ENCODE measurements around the gene CDC42BPA. TPM values are rescaled to one million over a fixed set of nuclear protein-coding genes. Genes with fewer than 3 reads are reported as not detected.
"Not testable (repeated sequence)": the region's sequence is repeated elsewhere in the genome, so short reads cannot be mapped to it uniquely, and the experiment has no call there.

The CDC42BPA gene
- total RNA-seq, 1 donor = 113 TPM

GRCh38 chr1:227127891-227128290 is 190.4 kb downstream of the CDC42BPA start:
- TF ChIP-seq, protein P1, sequence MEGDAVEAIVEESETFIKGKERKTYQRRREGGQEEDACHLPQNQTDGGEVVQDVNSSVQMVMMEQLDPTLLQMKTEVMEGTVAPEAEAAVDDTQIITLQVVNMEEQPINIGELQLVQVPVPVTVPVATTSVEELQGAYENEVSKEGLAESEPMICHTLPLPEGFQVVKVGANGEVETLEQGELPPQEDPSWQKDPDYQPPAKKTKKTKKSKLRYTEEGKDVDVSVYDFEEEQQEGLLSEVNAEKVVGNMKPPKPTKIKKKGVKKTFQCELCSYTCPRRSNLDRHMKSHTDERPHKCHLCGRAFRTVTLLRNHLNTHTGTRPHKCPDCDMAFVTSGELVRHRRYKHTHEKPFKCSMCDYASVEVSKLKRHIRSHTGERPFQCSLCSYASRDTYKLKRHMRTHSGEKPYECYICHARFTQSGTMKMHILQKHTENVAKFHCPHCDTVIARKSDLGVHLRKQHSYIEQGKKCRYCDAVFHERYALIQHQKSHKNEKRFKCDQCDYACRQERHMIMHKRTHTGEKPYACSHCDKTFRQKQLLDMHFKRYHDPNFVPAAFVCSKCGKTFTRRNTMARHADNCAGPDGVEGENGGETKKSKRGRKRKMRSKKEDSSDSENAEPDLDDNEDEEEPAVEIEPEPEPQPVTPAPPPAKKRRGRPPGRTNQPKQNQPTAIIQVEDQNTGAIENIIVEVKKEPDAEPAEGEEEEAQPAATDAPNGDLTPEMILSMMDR (IDR thresholded peaks at IDR 0.05; ENCODE audit: insufficient read depth, low read depth, low read length) = no peak
- H3K4me3 ChIP-seq (ENCODE audit: low read depth, low read length) = no peak overlapping the region
- DNase-seq (ENCODE audit: low read depth) = no peak

DNA sequence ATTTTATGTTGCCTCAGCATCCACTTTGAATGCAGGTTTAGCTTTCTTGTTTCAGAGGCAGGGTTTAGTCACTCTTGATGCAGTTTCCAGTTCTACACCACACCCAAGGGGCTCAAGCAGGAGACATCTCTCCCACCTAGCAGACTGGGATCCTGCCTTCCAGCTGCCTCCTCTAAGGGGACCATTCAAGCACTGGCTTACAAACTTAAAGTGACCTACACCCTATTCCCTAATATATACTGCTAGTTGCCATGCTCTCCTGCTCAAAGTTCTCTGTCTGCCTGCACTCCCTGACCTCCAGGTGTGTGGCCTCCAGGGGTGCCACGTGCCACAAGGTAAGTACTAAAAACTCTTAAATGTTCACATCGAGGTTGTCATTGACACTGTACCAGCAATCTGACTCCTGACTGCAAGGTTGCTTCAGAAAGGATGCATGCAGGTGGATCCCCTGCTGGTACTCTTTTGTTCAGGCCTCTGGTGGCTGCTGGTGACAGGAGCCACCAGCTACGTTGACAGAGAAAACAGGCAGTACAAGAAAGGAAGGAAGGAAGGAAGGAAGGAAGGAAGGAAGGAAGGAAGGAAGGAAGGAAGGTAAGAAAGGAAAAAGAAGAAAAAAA is 192.3 kb downstream of the CDC42BPA start:
- no peak overlapping the region for H3K4me3 ChIP-seq (ENCODE audit: low read depth, low read length)
- DNase-seq (ENCODE audit: low read depth) = no peak
- TF ChIP-seq, protein P1 (IDR thresholded peaks at IDR 0.05; ENCODE audit: insufficient read depth, low read depth, low read length) = no peak

GRCh38 chr1:227124473-227124872 is 193.8 kb downstream of the CDC42BPA start:
- TF ChIP-seq, protein P1 (IDR thresholded peaks at IDR 0.05; ENCODE audit: insufficient read depth, low read depth, low read length) = no peak
- no peak overlapping the region for H3K4me3 ChIP-seq (ENCODE audit: low read depth, low read length)
- no peak for DNase-seq (ENCODE audit: low read depth)

DNA sequence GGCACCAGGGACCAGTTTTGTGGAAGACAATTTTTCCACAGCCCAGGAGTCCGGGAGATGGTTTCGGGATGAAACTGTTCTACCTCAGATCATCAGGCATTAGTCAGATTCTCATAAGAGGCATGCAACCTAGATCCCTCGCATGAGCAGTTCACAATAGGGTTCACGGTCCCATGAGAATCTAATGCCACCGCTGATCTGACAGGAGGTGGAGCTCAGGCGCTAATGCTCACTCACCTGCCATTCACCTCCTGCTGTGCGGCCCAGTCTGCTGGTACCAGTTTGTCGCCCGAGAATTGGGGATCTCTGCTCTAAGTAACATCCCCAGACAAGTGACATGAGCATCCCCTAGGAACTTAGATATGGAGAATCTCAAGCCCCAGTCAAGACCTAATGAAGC is 197.5 kb downstream of the CDC42BPA start:
- no peak for DNase-seq (ENCODE audit: low read depth)
- TF ChIP-seq, protein P1 (IDR thresholded peaks at IDR 0.05; ENCODE audit: insufficient read depth, low read depth, low read length) = no peak
- no peak overlapping the region for H3K4me3 ChIP-seq (ENCODE audit: low read depth, low read length)

DNA sequence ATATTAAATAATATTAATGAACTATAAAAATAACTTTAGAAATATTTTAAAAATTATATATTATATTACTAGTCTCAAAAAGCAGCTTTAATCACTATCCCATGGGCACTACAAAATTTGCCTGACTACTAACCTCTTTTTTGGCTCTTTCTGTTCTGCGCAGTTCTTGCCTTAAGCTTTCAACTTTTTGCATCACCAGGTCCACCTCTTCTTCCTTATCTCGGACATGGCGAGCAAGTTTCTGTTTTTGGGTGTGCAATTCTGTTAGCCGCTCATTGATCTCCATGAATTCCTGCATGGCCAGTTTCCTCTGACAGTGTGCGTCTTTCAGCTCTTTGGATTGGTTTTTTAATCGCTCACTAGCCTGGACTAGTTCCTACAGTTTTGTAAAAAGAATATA is 205.8 kb downstream of the CDC42BPA start:
- DNase-seq (ENCODE audit: low read depth) = no peak
- TF ChIP-seq, protein P1 (IDR thresholded peaks at IDR 0.05; ENCODE audit: insufficient read depth, low read depth, low read length) = no peak
- H3K4me3 ChIP-seq (ENCODE audit: low read depth, low read length) = no peak overlapping the region

DNA sequence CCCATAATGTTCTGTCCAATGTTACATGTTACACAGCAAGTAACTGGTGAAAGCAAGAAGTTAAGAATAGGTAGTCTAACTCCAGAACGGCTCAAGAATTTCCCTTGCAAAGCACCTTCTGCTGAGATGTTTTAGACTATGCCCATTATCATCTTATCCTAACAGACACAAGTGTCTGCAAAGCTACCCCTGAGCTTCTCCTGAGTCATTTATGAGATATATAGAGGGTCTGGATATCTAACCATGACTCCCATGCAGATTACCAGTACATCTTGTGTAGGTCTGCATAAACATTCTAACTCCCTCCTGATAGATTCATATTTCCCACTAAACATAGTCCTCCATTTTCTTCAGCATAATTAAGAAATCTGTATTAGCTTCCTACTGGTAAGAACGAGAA is 206.5 kb downstream of the CDC42BPA start:
- no peak overlapping the region for H3K4me3 ChIP-seq (ENCODE audit: low read depth, low read length)
- no peak for DNase-seq (ENCODE audit: low read depth)
- TF ChIP-seq, protein P1 (IDR thresholded peaks at IDR 0.05; ENCODE audit: insufficient read depth, low read depth, low read length) = no peak

- not testable (repeated sequence) for DNase-seq (ENCODE audit: low read depth); H3K4me3 ChIP-seq (ENCODE audit: low read depth, low read length)
These were observed 213.0 kb downstream of the CDC42BPA start for GRCh38 chr1:227105291-227105690.
